Nephron (organoid): ENCODE measurements around the gene FMN2.

Experiments used
- H3K27ac Mint-ChIP-seq, 3 experiments: 2 replicates each; pipeline ENCODE4 v1.8.0; 2020; ENCODE audit warnings: mixed read lengths in 3 of 3, mild to moderate bottlenecking in 2 of 3, moderate library complexity in 1 of 3
- H3K27me3 Mint-ChIP-seq: 2 replicates; pipeline ENCODE4 v1.8.0; 2021; ENCODE audit warnings: low read depth, mild to moderate bottlenecking, moderate library complexity, mixed read lengths
- H3K36me3 Mint-ChIP-seq: 2 replicates; pipeline ENCODE4 v1.8.0; 2020; ENCODE audit warnings: low read depth, mixed read lengths
- H3K4me1 Mint-ChIP-seq: 2 replicates; pipeline ENCODE4 v1.8.0; 2020; ENCODE audit warnings: mixed read lengths
- H3K4me3 Mint-ChIP-seq, 3 experiments: 2 replicates each; pipeline ENCODE4 v1.8.0; 2020; ENCODE audit warnings: mild to moderate bottlenecking in 3 of 3, mixed read lengths in 3 of 3, moderate library complexity in 2 of 3
- H3K9me3 Mint-ChIP-seq: 2 replicates; pipeline ENCODE4 v1.8.0; 2020; ENCODE audit warnings: mixed read lengths
- CTCF ChIP-seq, 3 experiments: fragments of 200-600 bp; sonication (generic); IDR thresholded peaks; one replicate each; pipeline ENCODE4 v1.5.0; 2021; ENCODE audit warnings: antibody characterized with exemption in 3 of 3; ENCODE audit not compliant: unreplicated experiment in 3 of 3

Gene FMN2

GRCh38 chr1:240099329-240099728 is 7.6 kb downstream of the FMN2 start:
- H3K27me3 Mint-ChIP-seq, result peaks cover 46% of the 10 kb centered on the region
- H3K27ac Mint-ChIP-seq, result no peak overlapping the region
- H3K9me3 Mint-ChIP-seq, result no peaks in the 10 kb centered on the region
- H3K4me1 Mint-ChIP-seq, result no peaks in the 10 kb centered on the region
- TF ChIP-seq CTCF (IDR thresholded peaks at IDR 0.05; ENCODE audit: unreplicated experiment in 3 of 3), result no peak
- H3K36me3 Mint-ChIP-seq, result no peaks in the 10 kb centered on the region
- H3K4me3 Mint-ChIP-seq, result no peak overlapping the region

GRCh38 chr1:240099748-240100147 is 8.1 kb downstream of the FMN2 start:
- H3K9me3 Mint-ChIP-seq, result no peaks in the 10 kb centered on the region
- no peaks in the 10 kb centered on the region for H3K4me1 Mint-ChIP-seq
- H3K27me3 Mint-ChIP-seq, result peaks cover 43% of the 10 kb centered on the region
- no peaks in the 10 kb centered on the region for H3K36me3 Mint-ChIP-seq
- H3K4me3 Mint-ChIP-seq, result no peak overlapping the region
- H3K27ac Mint-ChIP-seq, result no peak overlapping the region
- TF ChIP-seq CTCF (IDR thresholded peaks at IDR 0.05; ENCODE audit: unreplicated experiment in 3 of 3), result no peak

GRCh38 chr1:240100371-240100934 is 8.8 kb downstream of the FMN2 start:
- no peak overlapping the region for H3K4me3 Mint-ChIP-seq
- no peaks in the 10 kb centered on the region for H3K36me3 Mint-ChIP-seq
- TF ChIP-seq CTCF (IDR thresholded peaks at IDR 0.05; ENCODE audit: unreplicated experiment in 3 of 3), result no peak
- H3K9me3 Mint-ChIP-seq, result no peaks in the 10 kb centered on the region
- peaks cover 37% of the 10 kb centered on the region for H3K27me3 Mint-ChIP-seq
- no peaks in the 10 kb centered on the region for H3K4me1 Mint-ChIP-seq
- no peak overlapping the region for H3K27ac Mint-ChIP-seq

- H3K4me3 Mint-ChIP-seq, result no peak overlapping the region
- H3K27ac Mint-ChIP-seq, result no peak overlapping the region
- H3K9me3 Mint-ChIP-seq, result no peaks in the 10 kb centered on the region
- peaks cover 33% of the 10 kb centered on the region for H3K27me3 Mint-ChIP-seq
- H3K4me1 Mint-ChIP-seq, result no peaks in the 10 kb centered on the region
- H3K36me3 Mint-ChIP-seq, result no peaks in the 10 kb centered on the region
- TF ChIP-seq CTCF (IDR thresholded peaks at IDR 0.05; ENCODE audit: unreplicated experiment in 3 of 3), result no peak
Measured at GRCh38 chr1:240101306-240101705, 9.6 kb downstream of the FMN2 start.

- Mint-ChIP-seq H3K4me1 (no peaks in the 10 kb centered on the region), H3K9me3 (no peaks in the 10 kb centered on the region), H3K27me3 (peaks cover 29% of the 10 kb centered on the region), H3K27ac (no peak overlapping the region), H3K36me3 (no peaks in the 10 kb centered on the region), H3K4me3 (no peak overlapping the region)
- no peak for TF ChIP-seq CTCF (IDR thresholded peaks at IDR 0.05; ENCODE audit: unreplicated experiment in 3 of 3)
Measured at GRCh38 chr1:240101737-240102136, 10.1 kb downstream of the FMN2 start.

GRCh38 chr1:240104672-240105071 is 13.0 kb downstream of the FMN2 start:
- TF ChIP-seq CTCF (IDR thresholded peaks at IDR 0.05; ENCODE audit: unreplicated experiment in 3 of 3), result no peak
- Mint-ChIP-seq H3K4me3 (no peak overlapping the region), H3K27ac (no peak overlapping the region), H3K27me3 (peaks cover 13% of the 10 kb centered on the region), H3K9me3 (no peaks in the 10 kb centered on the region), H3K36me3 (no peaks in the 10 kb centered on the region), H3K4me1 (no peaks in the 10 kb centered on the region)
